ENCODE measurements around the gene POLR2L.

The POLR2L gene

GRCh38 chr11:855330-855674 is 13.0 kb upstream of the POLR2L start:
- no peak for TF ChIP-seq CTCF (IDR thresholded peaks at IDR 0.05; ENCODE audit: borderline replicate concordance, insufficient read depth, low read depth, low read length)
- H3K4me3 ChIP-seq (ENCODE audit: low read depth, low read length) = no peak overlapping the region

- no peak overlapping the region for H3K4me3 ChIP-seq (ENCODE audit: low read depth, low read length)
- TF ChIP-seq CTCF (IDR thresholded peaks at IDR 0.05; ENCODE audit: borderline replicate concordance, insufficient read depth, low read depth, low read length) = no peak
Observed at GRCh38 chr11:854601-855329, 12.4 kb upstream of the POLR2L start.

- no peak overlapping the region for H3K4me3 ChIP-seq (ENCODE audit: low read depth, low read length)
- TF ChIP-seq CTCF (IDR thresholded peaks at IDR 0.05; ENCODE audit: borderline replicate concordance, insufficient read depth, low read depth, low read length) = no peak
Observed at GRCh38 chr11:853682-854448, 11.5 kb upstream of the POLR2L start.

- H3K4me3 ChIP-seq (ENCODE audit: low read depth, low read length) = no peak overlapping the region
- TF ChIP-seq CTCF (IDR thresholded peaks at IDR 0.05; ENCODE audit: borderline replicate concordance, insufficient read depth, low read depth, low read length) = no peak
Observed at GRCh38 chr11:852762-853161, 10.4 kb upstream of the POLR2L start.

- peak; percentile 33; the same call in 1 of the 2 replicates for TF ChIP-seq CTCF (IDR thresholded peaks at IDR 0.05; ENCODE audit: borderline replicate concordance, insufficient read depth, low read depth, low read length)
- no peak overlapping the region for H3K4me3 ChIP-seq (ENCODE audit: low read depth, low read length)
Observed at GRCh38 chr11:850775-851763, 8.7 kb upstream of the POLR2L start.

GRCh38 chr11:849951-850774 is 7.8 kb upstream of the POLR2L start:
- H3K4me3 ChIP-seq (ENCODE audit: low read depth, low read length) = no peak overlapping the region
- no peak for TF ChIP-seq CTCF (IDR thresholded peaks at IDR 0.05; ENCODE audit: borderline replicate concordance, insufficient read depth, low read depth, low read length)
